Neutrophil (primary cell): ENCODE measurements around the gene RILPL1.
A peak's percentile ranks its signal among the peaks of the same experiment; 100 is the strongest.

Experiments
- H3K27ac ChIP-seq: fragments of 200-600 bp; sonication (generic); 2 replicates; pipeline ENCODE4 v1.5.1; 2016; ENCODE audit warnings: mild to moderate bottlenecking, moderate library complexity
- H3K27me3 ChIP-seq: fragments of 200-600 bp; sonication (generic); 2 replicates; pipeline ENCODE4 v1.6.0; 2016; ENCODE audit warnings: mild to moderate bottlenecking
- H3K36me3 ChIP-seq: fragments of 200-600 bp; sonication (generic); 2 replicates; pipeline ENCODE4 v1.5.1; 2017
- H3K4me1 ChIP-seq, 2 experiments: fragments of 200-600 bp in 1 of 2; sonication (generic) in 1 of 2; 1 replicate in 1 of 2; 2 replicates in 1 of 2; pipeline versions ENCODE4 v1.5.1 to v1.6.1; 2013 to 2016; ENCODE audit warnings: low read depth in 1 of 2, low read length in 1 of 2, mild to moderate bottlenecking in 1 of 2, moderate library complexity in 1 of 2; ENCODE audit not compliant: control insufficient read depth in 1 of 2, insufficient read depth in 1 of 2
- H3K4me3 ChIP-seq, 2 experiments: fragments of 200-600 bp in 1 of 2; sonication (generic) in 1 of 2; 1 replicate in 1 of 2; 2 replicates in 1 of 2; pipeline ENCODE4 v1.5.1; 2013 to 2016; ENCODE audit warnings: low read depth in 1 of 2, low read length in 1 of 2, mild to moderate bottlenecking in 1 of 2, moderate library complexity in 1 of 2
- H3K9me3 ChIP-seq: fragments of 200-600 bp; sonication (generic); 2 replicates; pipeline ENCODE4 v1.5.1; 2016
- CTCF ChIP-seq: fragments of 200-600 bp; sonication (generic); IDR thresholded peaks from 2 replicates; pipeline ENCODE4 v1.5.1; 2016; ENCODE audit warnings: antibody characterized with exemption

The RILPL1 gene

GRCh38 chr12:123450636-123451035, 82.9 kb downstream of the RILPL1 start:
- Histone ChIP-seq H3K4me3 (no peak overlapping the region), H3K27ac (peak overlapping the region; percentile 94), H3K4me1 (peaks cover 34 to 40% of the 10 kb centered on the region in 2 experiments), H3K9me3 (no peaks in the 10 kb centered on the region), H3K27me3 (no peaks in the 10 kb centered on the region), H3K36me3 (no peaks in the 10 kb centered on the region)
- TF ChIP-seq CTCF: no peak

GRCh38 chr12:123449856-123450255, 83.7 kb downstream of the RILPL1 start:
- no peak for TF ChIP-seq CTCF
- Histone ChIP-seq H3K4me3 (no peak overlapping the region), H3K36me3 (no peaks in the 10 kb centered on the region), H3K27me3 (no peaks in the 10 kb centered on the region), H3K4me1 (peaks cover 42 to 48% of the 10 kb centered on the region in 2 experiments), H3K9me3 (no peaks in the 10 kb centered on the region), H3K27ac (peak overlapping the region; percentile 94)

- Histone ChIP-seq H3K27ac (peak overlapping the region; percentile 94), H3K9me3 (no peaks in the 10 kb centered on the region), H3K4me3 (peak overlapping the region; percentile 55 to 58), H3K36me3 (no peaks in the 10 kb centered on the region), H3K4me1 (peaks cover 48 to 54% of the 10 kb centered on the region in 2 experiments), H3K27me3 (no peaks in the 10 kb centered on the region)
- no peak for TF ChIP-seq CTCF
Measured at GRCh38 chr12:123449249-123449733, 84.2 kb downstream of the RILPL1 start.

GRCh38 chr12:123446333-123446713, 87.2 kb downstream of the RILPL1 start:
- Histone ChIP-seq H3K4me1 (peaks cover 64 to 68% of the 10 kb centered on the region in 2 experiments), H3K36me3 (no peaks in the 10 kb centered on the region), H3K9me3 (no peaks in the 10 kb centered on the region), H3K4me3 (peak overlapping the region; percentile 3 to 26), H3K27me3 (no peaks in the 10 kb centered on the region), H3K27ac (peak overlapping the region; percentile 85)
- no peak for TF ChIP-seq CTCF

GRCh38 chr12:123445388-123446332, 87.9 kb downstream of the RILPL1 start:
- peaks cover 64 to 68% of the 10 kb centered on the region in 2 experiments for H3K4me1 ChIP-seq
- peak overlapping the region; percentile 85 for H3K27ac ChIP-seq
- H3K36me3 ChIP-seq: no peaks in the 10 kb centered on the region
- TF ChIP-seq CTCF: no peak
- no peaks in the 10 kb centered on the region for H3K9me3 ChIP-seq
- peak overlapping the region; percentile 3 to 26 for H3K4me3 ChIP-seq
- no peaks in the 10 kb centered on the region for H3K27me3 ChIP-seq
